ENCODE results near the gene ITPKC. TPM values are rescaled to one million over a fixed set of nuclear protein-coding genes. Genes with fewer than 3 reads are reported as not detected.
A peak's percentile ranks its signal among the peaks of the same experiment; 100 is the strongest.

The ITPKC gene
- polyA plus RNA-seq (ENCODE audit: insufficient read length) = 12.1 TPM

GRCh38 chr19:40716482-40717324, at the start of gene ITPKC, which contains the start of gene COQ8B:
ITPKC (plus strand) TSS chr19:40717112; CDS start chr19:40717136, 24 bp downstream.
COQ8B (minus strand) TSS chr19:40716886; CDS start chr19:40714632, 2,254 bp downstream.
- DNase-seq = peak; percentile 99

DNA sequence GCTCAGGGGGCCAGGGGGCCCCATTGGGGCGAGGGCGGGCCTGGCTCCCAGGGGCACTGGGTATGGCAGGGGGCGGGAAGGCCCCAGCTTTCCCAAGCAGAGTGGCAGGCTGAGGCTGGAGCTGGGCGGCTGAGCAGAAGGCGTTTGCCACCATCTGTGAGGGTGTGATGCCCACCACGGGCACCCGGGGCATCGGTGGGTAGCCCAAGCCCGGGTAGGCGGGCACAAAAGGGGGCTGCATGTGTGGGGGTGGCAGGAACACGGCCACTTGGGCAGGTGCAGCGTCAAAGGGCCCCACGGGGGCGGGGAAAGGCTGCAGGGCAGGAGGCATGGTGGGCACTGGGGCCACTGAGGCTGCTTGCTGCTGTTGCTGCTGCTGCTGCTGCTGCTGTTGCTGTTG, 49.3 kb upstream of the ITPKC start:
- no peak for DNase-seq

GRCh38 chr19:40668991-40669614, 47.8 kb upstream of the ITPKC start:
- no peak for DNase-seq

DNA sequence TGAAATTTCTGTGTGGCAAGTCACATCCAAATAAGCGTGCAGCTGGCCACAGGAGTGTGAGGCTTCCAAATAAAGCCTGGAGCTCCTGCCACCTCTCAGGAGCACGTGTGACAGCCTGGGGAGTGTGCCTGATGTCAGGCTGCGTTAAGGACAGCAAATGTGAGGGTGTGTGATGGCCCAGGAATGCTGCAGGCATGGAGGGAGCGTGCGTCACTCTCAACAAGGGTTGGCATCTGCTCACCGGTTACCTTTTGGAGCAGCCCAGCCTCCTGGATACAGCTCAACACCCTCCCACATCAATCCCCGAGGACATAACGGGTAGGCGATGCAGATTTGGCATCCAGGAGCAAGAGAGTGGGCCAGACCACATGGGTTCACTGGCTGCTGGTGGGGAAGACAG, 45.5 kb upstream of the ITPKC start:
- DNase-seq = no peak

- DNase-seq = no peak
Observed at GRCh38 chr19:40672038-40672437, 44.9 kb upstream of the ITPKC start.

DNA sequence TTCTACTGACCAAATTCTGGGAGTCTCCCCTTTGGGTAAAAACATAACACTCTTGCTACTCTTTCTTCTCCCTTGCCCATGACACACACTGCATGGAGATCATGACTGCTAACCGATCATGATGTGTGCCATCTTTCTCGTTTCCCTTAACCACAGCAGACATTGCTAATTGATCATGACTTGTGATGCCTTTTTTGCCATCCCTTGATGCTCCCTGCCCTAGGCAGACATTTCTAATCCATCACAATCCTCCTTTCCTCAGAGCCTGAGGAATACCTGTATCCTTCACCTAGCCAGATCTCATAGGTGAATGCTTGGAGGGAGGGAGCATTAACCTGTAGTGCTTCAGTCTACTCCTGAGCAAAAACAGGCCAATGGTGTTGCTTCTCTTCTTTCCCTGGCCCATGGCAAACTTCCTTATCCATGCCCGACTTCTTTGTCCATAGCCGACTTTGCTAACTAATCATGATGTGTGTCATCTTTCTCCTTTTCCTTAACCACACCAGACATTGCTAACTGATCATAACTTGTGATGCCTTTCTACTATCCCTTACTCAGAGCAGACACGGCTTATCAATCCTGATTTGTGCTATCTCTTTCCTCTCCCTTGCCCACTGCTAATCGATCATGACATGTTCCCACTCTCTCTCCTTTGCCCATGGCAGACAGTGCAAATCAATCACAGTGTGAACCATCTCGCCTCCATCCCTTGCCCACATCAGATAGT, 44.2 kb upstream of the ITPKC start:
- no peak for DNase-seq

- no peak for DNase-seq
Observed at GRCh38 chr19:40673397-40673796, 43.5 kb upstream of the ITPKC start.

DNA sequence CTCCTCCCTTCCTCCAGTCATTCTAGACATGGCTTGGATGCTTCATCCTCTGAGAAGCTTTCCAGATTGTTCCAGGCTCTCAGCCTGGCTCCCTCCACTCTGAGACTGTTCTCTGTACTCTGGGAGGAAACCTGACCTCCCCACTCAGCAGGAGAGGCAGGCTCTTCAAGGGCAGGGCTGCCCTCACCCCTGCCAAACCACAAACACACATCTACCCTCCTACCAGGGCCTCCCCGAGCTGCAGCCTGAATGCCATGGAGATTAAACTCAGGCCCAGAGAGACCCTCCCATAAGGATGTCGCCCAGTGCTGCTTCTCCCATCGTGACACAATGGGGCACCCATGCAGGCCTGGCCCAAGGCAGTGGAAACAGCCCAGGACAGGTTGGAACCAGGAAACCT, 42.6 kb upstream of the ITPKC start:
- DNase-seq = no peak

DNA sequence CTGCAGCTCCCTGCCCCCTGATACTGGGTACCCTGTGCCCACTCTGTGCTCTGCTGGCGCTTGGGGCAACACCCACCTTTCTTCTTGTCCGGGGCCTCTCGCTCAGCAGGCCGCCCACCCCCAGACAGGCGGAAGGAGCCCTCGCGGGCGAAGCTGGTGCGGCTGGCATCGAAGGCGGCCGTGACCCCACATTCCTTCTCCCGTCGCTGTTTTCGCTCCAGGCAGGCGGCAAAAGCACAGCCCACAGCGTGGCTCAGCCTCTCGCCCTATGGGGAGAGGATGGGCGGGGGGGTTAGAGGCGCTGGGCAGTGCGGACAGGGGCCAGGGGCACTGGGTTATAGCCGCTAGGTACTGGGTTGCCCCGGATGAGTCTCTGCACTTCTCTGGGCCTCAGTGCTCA, 39.8 kb upstream of the ITPKC start:
- DNase-seq = no peak

GRCh38 chr19:40681039-40681438, 35.9 kb upstream of the ITPKC start:
- DNase-seq = no peak

GRCh38 chr19:40682431-40682964, 34.4 kb upstream of the ITPKC start:
- DNase-seq = no peak

DNA sequence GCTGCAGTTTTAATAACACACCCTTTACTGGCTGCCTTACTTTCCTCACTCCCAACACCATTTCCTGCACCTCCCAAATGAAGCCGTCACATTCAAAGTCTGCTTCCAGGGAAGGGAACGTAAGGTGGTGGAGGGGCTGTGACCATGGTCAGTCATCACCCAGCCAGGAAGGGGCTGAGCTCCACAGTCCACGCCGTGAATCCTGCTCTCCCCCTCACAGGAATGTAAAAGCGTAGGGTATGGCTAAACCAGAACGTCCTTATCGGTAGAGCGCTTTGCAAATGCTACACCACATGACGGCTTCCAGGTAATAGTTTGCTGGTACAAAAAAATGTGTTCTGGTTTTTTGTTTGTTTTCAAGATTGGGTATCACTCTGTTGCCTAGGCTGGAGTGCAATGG, 33.5 kb upstream of the ITPKC start:
- DNase-seq = no peak

DNA sequence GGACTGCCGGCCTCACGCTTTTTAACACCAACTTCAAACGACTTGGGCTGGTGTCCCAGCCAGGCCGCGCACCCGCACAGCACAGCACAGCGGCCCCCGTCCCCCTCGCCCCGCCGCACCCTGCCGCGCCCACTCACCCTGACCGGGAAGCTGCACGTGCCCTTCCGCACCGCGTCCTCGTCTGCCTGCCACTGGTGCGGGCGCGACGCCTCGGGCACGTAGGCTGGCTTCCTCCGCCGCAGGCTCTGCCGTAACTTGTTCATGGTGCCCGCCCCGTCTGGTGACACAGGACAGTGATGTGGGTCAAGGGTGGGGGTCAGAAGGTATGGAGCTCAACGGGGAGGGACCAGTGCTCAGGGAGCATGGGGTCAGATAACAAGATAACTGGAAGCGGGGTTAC, 32.6 kb upstream of the ITPKC start:
- no peak for DNase-seq

DNA sequence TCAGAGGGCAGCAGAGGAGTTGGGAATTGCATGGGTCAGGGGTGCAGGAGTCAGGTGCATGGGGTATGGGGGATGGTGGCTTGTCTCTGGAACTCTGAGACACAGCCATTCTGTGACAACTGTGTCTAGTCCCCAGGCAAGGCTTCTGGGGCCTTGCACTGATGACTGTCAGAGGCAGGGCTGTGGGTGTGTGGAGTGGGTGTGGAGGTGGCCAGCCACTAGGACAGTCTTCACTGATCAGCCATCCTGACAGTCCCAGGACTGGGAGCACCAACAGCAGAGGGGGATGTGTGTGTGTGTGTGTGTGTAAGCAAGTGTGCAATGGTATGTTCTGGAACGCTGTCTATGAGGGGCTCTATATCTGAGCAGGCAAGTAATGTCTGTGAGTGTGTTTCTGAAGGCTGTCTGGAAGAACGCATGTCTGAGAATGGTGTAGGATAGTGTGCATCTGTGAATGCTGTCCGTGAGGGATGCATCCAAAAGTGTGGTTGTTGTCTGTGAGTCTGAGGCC, 31.8 kb upstream of the ITPKC start:
- no peak for DNase-seq

DNA sequence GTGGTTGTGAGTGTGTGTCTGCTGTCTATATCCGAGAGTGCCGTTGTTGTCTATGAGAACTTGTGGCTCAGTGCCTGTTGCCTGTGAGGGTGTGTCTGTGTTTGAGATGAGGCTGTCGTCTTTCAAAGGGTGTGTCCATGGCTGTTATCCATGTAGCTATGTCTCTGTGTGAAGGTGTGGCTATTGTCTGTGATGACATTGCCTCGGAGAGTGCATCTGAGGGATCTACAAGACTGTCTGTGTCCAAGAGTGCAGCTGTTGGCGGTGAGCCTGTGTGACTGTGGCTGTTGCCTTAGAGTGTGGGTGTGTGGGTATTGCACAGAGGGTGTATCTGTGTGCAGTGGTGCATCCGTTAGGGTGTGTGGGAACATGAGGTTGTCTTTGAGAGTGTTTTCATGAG, 31.3 kb upstream of the ITPKC start:
- no peak for DNase-seq

- DNase-seq = no peak
Observed at GRCh38 chr19:40686882-40687524, 29.9 kb upstream of the ITPKC start.

GRCh38 chr19:40687525-40688016, 29.3 kb upstream of the ITPKC start:
- DNase-seq = peak; percentile 81

DNA sequence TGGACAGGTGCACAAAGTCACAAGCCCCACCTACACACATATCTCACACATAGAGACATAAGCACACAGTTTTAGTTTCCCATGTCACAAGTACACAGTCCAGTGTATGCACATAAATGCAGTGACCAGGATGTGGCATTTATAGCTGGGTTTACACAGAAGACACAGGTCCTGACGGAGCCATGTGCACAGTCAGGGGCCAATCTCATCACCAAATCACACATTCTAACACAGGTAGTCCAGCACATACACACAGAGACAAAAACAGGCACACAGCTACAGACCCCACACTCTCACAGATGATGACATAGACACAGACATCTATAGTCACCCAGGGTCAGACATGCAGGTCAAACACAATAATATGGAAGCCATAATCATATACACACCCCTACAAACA, 28.6 kb upstream of the ITPKC start:
- no peak for DNase-seq

GRCh38 chr19:40688987-40689338, 27.9 kb upstream of the ITPKC start:
- no peak for DNase-seq

DNA sequence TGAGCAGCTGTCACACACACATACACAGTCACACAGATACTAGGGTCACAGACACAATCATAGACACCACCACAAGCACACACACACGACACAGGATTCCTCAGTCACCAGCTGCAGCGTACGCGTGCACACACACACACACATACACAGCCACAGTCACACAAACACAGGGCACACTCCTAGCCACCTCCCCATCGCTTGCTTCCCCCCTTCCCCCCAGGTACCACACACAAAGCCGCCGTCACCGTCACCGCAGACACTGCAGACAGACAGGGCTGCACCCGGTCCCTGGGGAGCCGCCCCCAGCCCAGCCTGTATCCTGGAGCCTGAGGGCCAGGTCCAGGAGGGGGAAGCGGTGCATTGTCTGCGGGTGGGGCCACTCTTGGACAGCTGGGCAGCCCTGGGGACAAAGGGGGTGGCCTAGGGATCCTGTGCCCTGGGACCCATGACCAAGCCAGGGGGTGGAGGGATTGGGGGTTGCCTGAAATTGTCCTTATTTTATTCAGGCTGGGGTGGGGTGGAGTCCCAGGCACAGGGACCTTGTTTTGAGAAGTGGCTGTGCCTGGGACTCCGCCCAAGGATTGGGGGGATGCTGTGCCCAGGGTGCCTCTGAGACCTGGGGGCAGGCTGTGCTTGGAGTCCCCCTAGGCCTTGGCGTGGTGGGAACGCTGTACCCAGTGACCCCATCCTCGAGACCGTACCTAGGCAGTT, 27.4 kb upstream of the ITPKC start:
- no peak for DNase-seq

- peak; percentile 92 for DNase-seq
Observed at GRCh38 chr19:40690050-40690692, 26.7 kb upstream of the ITPKC start, which contains the start of gene NUMBL. NUMBL (minus strand) TSS chr19:40690651; CDS start chr19:40690483, 168 bp downstream.

All from hindlimb muscle (tissue), 1 donor.